OCI-LY3 (cell line): Measurements from ENCODE around the gene CYB561A3.

Source experiments
- H2AFZ ChIP-seq: fragments of 200-600, 300-600 bp; shearing (Covaris generic); 2 replicates; pipeline ENCODE4 v1.6.0; 2014; ENCODE audit warnings: antibody characterized with exemption, low read depth, low read length
- H3K27ac ChIP-seq: fragments of 200-600, 300-600 bp; sonication (generic); 2 replicates; pipeline ENCODE4 v1.5.1; 2014; ENCODE audit warnings: mild to moderate bottlenecking, low read length, moderate library complexity, mixed read lengths
- H3K27me3 ChIP-seq: fragments of 200-600, 300-600 bp; sonication (generic); 2 replicates; pipeline ENCODE4 v1.6.1; 2014; ENCODE audit warnings: low read depth, low read length, mixed read lengths
- H3K36me3 ChIP-seq: fragments of 200-600, 300-600 bp; sonication (generic); replicated peaks from 2 replicates; pipeline ENCODE3; 2014; ENCODE audit warnings: low read depth, low read length, mixed read lengths
- H3K4me1 ChIP-seq: fragments of 300-600, 200-600 bp; sonication (generic); 2 replicates; pipeline ENCODE4 v1.6.1; 2014; ENCODE audit warnings: low read length, mixed read lengths
- H3K4me2 ChIP-seq: fragments of 200-600, 300-600 bp; sonication (generic); 2 replicates; pipeline ENCODE4 v1.6.1; 2014; ENCODE audit warnings: low read length, mixed read lengths
- H3K4me3 ChIP-seq: fragments of 300-600, 200-600 bp; sonication (generic); 2 replicates; pipeline ENCODE4 v1.5.1; 2014; ENCODE audit warnings: antibody characterized with exemption, mild to moderate bottlenecking, low read length, moderate library complexity
- H3K79me2 ChIP-seq: fragments of 300-600, 200-600 bp; shearing (Covaris generic); 2 replicates; pipeline ENCODE4 v1.6.1; 2014; ENCODE audit warnings: mild to moderate bottlenecking, low read length, mixed read lengths
- H3K9ac ChIP-seq: fragments of 300-600, 200-600 bp; shearing (Covaris generic); 2 replicates; pipeline ENCODE4 v1.6.0; 2014; ENCODE audit warnings: mild to moderate bottlenecking, low read length, moderate library complexity
- H3K9me3 ChIP-seq: fragments of 200-600, 300-600 bp; shearing (Covaris generic); 2 replicates; pipeline ENCODE4 v1.6.1; 2014; ENCODE audit warnings: low read length, mixed read lengths; ENCODE audit not compliant: insufficient read depth
- H4K20me1 ChIP-seq: fragments of 200-600, 300-600 bp; sonication (generic); 2 replicates; pipeline ENCODE4 v1.6.1; 2016; ENCODE audit warnings: low read length, mixed read lengths; ENCODE audit not compliant: insufficient read depth
- CTCF ChIP-seq: fragments of 200-600, 300-600 bp; sonication (generic); IDR thresholded peaks from 2 replicates; pipeline ENCODE4 v1.5.1; 2014; ENCODE audit warnings: antibody characterized with exemption, low read length, low read depth
- EZH2phosphoT487 ChIP-seq: fragments of 200-600 bp; shearing (Covaris generic); IDR thresholded peaks from 2 replicates; pipeline ENCODE4 v1.6.1; 2018; ENCODE audit warnings: antibody characterized with exemption, mixed run types, low read depth

Gene CYB561A3

GRCh38 chr11:61380884-61381283 is 19.2 kb upstream of the CYB561A3 start:
- Histone ChIP-seq H3K36me3 (peaks cover 5% of the 10 kb centered on the region), H4K20me1 (no peaks in the 10 kb centered on the region), H3K4me2 (no peak overlapping the region), H3K27me3 (no peaks in the 10 kb centered on the region), H3K9me3 (no peaks in the 10 kb centered on the region), H2AFZ (no peak overlapping the region), H3K4me3 (no peak overlapping the region), H3K9ac (no peak overlapping the region), H3K4me1 (peaks cover 20% of the 10 kb centered on the region), H3K27ac (no peak overlapping the region), H3K79me2 (no peaks in the 10 kb centered on the region)
- TF ChIP-seq EZH2phosphoT487 (no peak), CTCF (no peak)

GRCh38 chr11:61378713-61379313 is 17.1 kb upstream of the CYB561A3 start:
- Histone ChIP-seq H3K27ac (no peak overlapping the region), H3K36me3 (peaks cover 16% of the 10 kb centered on the region)

GRCh38 chr11:61377461-61378160 is 15.9 kb upstream of the CYB561A3 start:
- Histone ChIP-seq H3K79me2 (no peaks in the 10 kb centered on the region), H3K9ac (no peak overlapping the region), H2AFZ (no peak overlapping the region), H3K36me3 (peaks cover 26% of the 10 kb centered on the region), H3K9me3 (peaks cover 6% of the 10 kb centered on the region; the same call in 1 of the 2 replicates), H3K4me2 (no peak overlapping the region), H3K4me3 (no peak overlapping the region), H3K27ac (no peak overlapping the region), H3K4me1 (peaks cover 8% of the 10 kb centered on the region), H3K27me3 (no peaks in the 10 kb centered on the region), H4K20me1 (no peaks in the 10 kb centered on the region)
- TF ChIP-seq CTCF (no peak), EZH2phosphoT487 (no peak)

More at GRCh38 chr11:61378713-61379313, 17.1 kb upstream of the CYB561A3 start:
- H3K79me2 ChIP-seq = no peaks in the 10 kb centered on the region
- peaks cover 8% of the 10 kb centered on the region for H3K4me1 ChIP-seq
- no peak overlapping the region for H3K9ac ChIP-seq
- H3K27me3 ChIP-seq = no peaks in the 10 kb centered on the region
- no peak overlapping the region for H2AFZ ChIP-seq
- no peaks in the 10 kb centered on the region for H3K9me3 ChIP-seq
- no peak overlapping the region for H3K4me2 ChIP-seq
- no peaks in the 10 kb centered on the region for H4K20me1 ChIP-seq
- no peak overlapping the region for H3K4me3 ChIP-seq
- TF ChIP-seq CTCF (no peak), EZH2phosphoT487 (no peak)

GRCh38 chr11:61375761-61376108 is 14.1 kb upstream of the CYB561A3 start:
- H3K27me3 ChIP-seq = no peaks in the 10 kb centered on the region
- H3K9me3 ChIP-seq = peaks cover 6% of the 10 kb centered on the region; the same call in 1 of the 2 replicates
- no peak overlapping the region for H3K4me2 ChIP-seq
- TF ChIP-seq CTCF (no peak), EZH2phosphoT487 (no peak)
- no peak overlapping the region for H3K4me3 ChIP-seq
- H2AFZ ChIP-seq = no peak overlapping the region
- H3K36me3 ChIP-seq = peaks cover 39% of the 10 kb centered on the region
- no peaks in the 10 kb centered on the region for H4K20me1 ChIP-seq
- H3K79me2 ChIP-seq = no peaks in the 10 kb centered on the region
- H3K4me1 ChIP-seq = no peaks in the 10 kb centered on the region
- no peak overlapping the region for H3K27ac ChIP-seq
- no peak overlapping the region for H3K9ac ChIP-seq
